ENCODE data around the gene SGSH. TPM values are rescaled to one million over a fixed set of nuclear protein-coding genes. Genes with fewer than 3 reads are reported as not detected.

Gene SGSH
- polyA plus RNA-seq, 1 donor (not counting 4 experiments of a cell fraction or from before 2014, with no cell fraction given), result 9.6 TPM

DNA sequence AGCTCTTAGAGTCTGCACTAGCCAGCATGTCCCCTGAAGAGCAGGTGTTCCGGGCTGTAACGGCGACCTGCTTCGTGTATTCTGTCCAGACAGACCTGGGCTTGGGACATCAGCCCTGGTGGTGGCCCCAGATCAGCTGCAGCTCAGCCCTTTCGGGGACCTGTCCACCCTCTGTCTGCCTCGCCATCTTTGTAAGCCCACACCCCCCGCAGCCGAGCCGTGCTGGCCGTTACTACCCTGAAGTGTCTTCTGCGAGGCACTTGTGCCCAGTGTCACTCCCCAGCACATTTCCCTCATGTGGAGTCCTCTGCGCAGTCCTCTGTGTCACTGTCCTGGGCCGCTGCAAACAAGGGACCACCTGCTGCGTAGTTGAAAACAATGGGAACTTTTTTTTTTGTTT lies 39.9 kb downstream of the SGSH start:
- FAIRE-seq, result no peak
- H3K27me3 ChIP-seq (ENCODE audit: control insufficient read depth, extremely low read depth, insufficient read depth, low read length), result peaks cover 8% of the 10 kb centered on the region

DNA sequence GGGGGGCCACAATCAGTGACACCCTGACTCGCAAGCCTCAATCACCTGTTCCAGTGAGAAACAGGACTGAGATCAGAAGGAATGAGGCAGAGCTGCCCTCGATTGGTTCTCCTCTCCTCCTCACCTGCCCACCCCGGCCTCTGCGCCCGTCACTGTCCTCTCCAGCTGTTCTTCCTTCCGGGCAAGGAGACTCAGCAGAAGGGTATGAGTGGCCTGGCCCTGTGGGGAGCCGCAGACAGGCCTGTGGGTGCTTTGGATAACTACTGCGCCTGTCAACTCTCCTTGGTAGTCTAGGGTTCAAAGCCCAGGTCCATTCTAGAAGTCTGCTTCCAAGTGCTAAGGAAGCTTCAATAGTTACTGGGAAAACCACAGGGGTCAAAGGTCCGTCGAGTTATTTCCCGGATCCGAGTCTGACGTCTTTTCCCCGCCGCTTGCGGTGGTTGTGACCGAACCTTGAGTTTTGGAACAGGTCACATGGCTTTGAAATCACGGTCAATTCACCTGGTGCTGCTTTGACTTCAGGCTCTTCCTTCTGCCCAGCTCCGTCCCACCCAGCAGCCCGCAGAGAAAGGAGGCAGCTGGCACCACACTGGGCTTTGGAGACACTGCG lies 42.0 kb downstream of the SGSH start:
- no peaks in the 10 kb centered on the region for H3K9me1 ChIP-seq (ENCODE audit: control insufficient read depth, extremely low read depth, insufficient read depth, low read length)
- H4K20me1 ChIP-seq (ENCODE audit: control insufficient read depth, extremely low read depth, insufficient read depth, low read length), result no peaks in the 10 kb centered on the region
- H3K27me3 ChIP-seq (ENCODE audit: control insufficient read depth, extremely low read depth, insufficient read depth, low read length), result peaks cover 8% of the 10 kb centered on the region
- no peak overlapping the region for H3K4me3 ChIP-seq (ENCODE audit: control insufficient read depth in 2 of 3, extremely low read depth in 1 of 3, insufficient read depth in 2 of 3, low read depth in 1 of 3, low read length in 3 of 3)
- H3K27ac ChIP-seq (ENCODE audit: control insufficient read depth, insufficient read depth, low read length), result no peak overlapping the region
- no peaks in the 10 kb centered on the region for H3K79me2 ChIP-seq (ENCODE audit: control insufficient read depth, insufficient read depth, low read length)
- FAIRE-seq (no peak), DNase-seq (ENCODE audit: low read depth, low spot score) (no peak)
- no peak overlapping the region for H3K4me2 ChIP-seq (ENCODE audit: control insufficient read depth, extremely low read depth, insufficient read depth, low read depth, low read length)
- no peaks in the 10 kb centered on the region for H3K36me3 ChIP-seq (ENCODE audit: control insufficient read depth in 2 of 2, extremely low read depth in 1 of 2, insufficient read depth in 2 of 2, low read length in 2 of 2)
- H3K9ac ChIP-seq (ENCODE audit: control insufficient read depth, extremely low read depth, insufficient read depth, low read length), result no peak overlapping the region
- TF ChIP-seq, protein P1, sequence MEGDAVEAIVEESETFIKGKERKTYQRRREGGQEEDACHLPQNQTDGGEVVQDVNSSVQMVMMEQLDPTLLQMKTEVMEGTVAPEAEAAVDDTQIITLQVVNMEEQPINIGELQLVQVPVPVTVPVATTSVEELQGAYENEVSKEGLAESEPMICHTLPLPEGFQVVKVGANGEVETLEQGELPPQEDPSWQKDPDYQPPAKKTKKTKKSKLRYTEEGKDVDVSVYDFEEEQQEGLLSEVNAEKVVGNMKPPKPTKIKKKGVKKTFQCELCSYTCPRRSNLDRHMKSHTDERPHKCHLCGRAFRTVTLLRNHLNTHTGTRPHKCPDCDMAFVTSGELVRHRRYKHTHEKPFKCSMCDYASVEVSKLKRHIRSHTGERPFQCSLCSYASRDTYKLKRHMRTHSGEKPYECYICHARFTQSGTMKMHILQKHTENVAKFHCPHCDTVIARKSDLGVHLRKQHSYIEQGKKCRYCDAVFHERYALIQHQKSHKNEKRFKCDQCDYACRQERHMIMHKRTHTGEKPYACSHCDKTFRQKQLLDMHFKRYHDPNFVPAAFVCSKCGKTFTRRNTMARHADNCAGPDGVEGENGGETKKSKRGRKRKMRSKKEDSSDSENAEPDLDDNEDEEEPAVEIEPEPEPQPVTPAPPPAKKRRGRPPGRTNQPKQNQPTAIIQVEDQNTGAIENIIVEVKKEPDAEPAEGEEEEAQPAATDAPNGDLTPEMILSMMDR (optimal IDR thresholded peaks at IDR 0.05 in 1 of 3, IDR thresholded peaks at IDR 0.05 in 1 of 3, conservative IDR thresholded peaks at IDR 0.05 in 1 of 3; ENCODE audit: extremely low read depth in 1 of 3, insufficient read depth in 2 of 3, low read length in 3 of 3), result no peak
- no peak for TF ChIP-seq EZH2 (IDR thresholded peaks at IDR 0.05; ENCODE audit: low read length)
- dilution Hi-C loops (cut with MboI; ENCODE audit: extremely low pct_ligation_motif_present, low sequenced_read_pairs), result no loop called here
- H3K4me1 ChIP-seq (ENCODE audit: control insufficient read depth, extremely low read depth, insufficient read depth, low read length), result peaks cover 5% of the 10 kb centered on the region
- H2AFZ ChIP-seq (ENCODE audit: control insufficient read depth, low read length), result no peak overlapping the region
- no peaks in the 10 kb centered on the region for H3K9me3 ChIP-seq (ENCODE audit: control insufficient read depth, low read depth, low read length)

More for the DNA sequence above, 39.9 kb downstream of the SGSH start:
- Histone ChIP-seq H2AFZ (ENCODE audit: control insufficient read depth, low read length) (no peak overlapping the region), H3K4me2 (ENCODE audit: control insufficient read depth, extremely low read depth, insufficient read depth, low read depth, low read length) (no peak overlapping the region), H3K79me2 (ENCODE audit: control insufficient read depth, insufficient read depth, low read length) (no peaks in the 10 kb centered on the region), H3K9ac (ENCODE audit: control insufficient read depth, extremely low read depth, insufficient read depth, low read length) (no peak overlapping the region), H3K4me1 (ENCODE audit: control insufficient read depth, extremely low read depth, insufficient read depth, low read length) (peaks cover 5% of the 10 kb centered on the region), H3K4me3 (ENCODE audit: control insufficient read depth in 2 of 3, extremely low read depth in 1 of 3, insufficient read depth in 2 of 3, low read depth in 1 of 3, low read length in 3 of 3) (no peak overlapping the region), H4K20me1 (ENCODE audit: control insufficient read depth, extremely low read depth, insufficient read depth, low read length) (no peaks in the 10 kb centered on the region), H3K27ac (ENCODE audit: control insufficient read depth, insufficient read depth, low read length) (no peak overlapping the region), H3K9me1 (ENCODE audit: control insufficient read depth, extremely low read depth, insufficient read depth, low read length) (no peaks in the 10 kb centered on the region), H3K9me3 (ENCODE audit: control insufficient read depth, low read depth, low read length) (no peaks in the 10 kb centered on the region), H3K36me3 (ENCODE audit: control insufficient read depth in 2 of 2, extremely low read depth in 1 of 2, insufficient read depth in 2 of 2, low read length in 2 of 2) (no peaks in the 10 kb centered on the region)
- TF ChIP-seq, protein P1 (optimal IDR thresholded peaks at IDR 0.05 in 1 of 3, IDR thresholded peaks at IDR 0.05 in 1 of 3, conservative IDR thresholded peaks at IDR 0.05 in 1 of 3; ENCODE audit: extremely low read depth in 1 of 3, insufficient read depth in 2 of 3, low read length in 3 of 3), result no peak
- TF ChIP-seq EZH2 (IDR thresholded peaks at IDR 0.05; ENCODE audit: low read length), result no peak
- dilution Hi-C loops (cut with MboI; ENCODE audit: extremely low pct_ligation_motif_present, low sequenced_read_pairs), result no loop called here
- no peak for DNase-seq (ENCODE audit: low read depth, low spot score)
